ENCODE data around the gene PRKD3. TPM values are rescaled to one million over a fixed set of nuclear protein-coding genes. Genes with fewer than 3 reads are reported as not detected.
A peak's percentile ranks its signal among the peaks of the same experiment; 100 is the strongest.

The PRKD3 gene
- 10 to 100 TPM; 39.0 to 57.3 (median 54.4) TPM for total RNA-seq

DNA sequence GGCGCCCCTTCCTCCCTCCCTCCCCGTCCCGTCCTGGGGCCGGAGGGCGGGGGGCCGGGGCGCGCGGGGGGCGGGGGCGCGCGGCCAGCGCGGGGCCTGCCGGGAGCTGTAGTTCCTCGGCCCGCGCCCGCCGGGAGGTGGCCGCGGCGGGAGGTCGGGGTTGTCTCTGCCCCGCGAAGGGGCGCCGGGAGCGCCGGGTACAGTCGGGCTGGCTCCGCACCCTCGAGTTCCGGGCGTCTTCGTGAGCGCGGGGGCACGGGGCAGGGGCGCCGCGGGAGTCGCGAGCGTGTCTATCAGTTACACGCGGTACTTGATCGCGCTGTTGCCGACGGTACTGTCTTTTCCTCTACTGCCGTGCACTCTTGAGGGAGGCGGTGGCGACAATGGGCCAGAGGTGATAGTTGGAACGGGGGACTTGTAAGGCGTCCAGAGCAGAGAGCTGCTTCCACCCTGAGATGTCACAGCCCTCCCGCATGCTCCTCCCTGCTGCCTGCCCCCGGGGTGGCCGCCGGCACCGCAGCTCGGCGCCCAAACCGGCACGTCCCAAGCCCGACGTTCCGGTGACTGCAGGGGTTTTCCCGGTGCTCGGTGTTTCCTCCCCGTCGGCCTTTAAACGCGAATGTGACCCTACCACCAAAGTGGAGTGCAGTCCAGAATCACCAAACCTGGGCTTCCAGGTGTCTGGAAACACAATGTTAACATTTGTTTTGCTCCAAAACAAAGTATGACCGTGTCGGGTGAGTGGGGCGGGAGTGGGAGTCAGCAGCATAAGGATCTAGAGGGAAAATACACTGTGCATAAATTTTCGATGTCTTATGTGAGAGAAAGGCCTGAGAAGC is at the start of gene PRKD3:
TSS of gene PRKD3 (minus strand) at position 48 of the 839 bp plus-strand sequence. CDS start 8,309 bp downstream, outside the sequence.
- peak within 1 kb of the TSS; percentile 94 to 97 (median 95) for H3K27ac ChIP-seq
- H3K9me3 ChIP-seq: no peaks in the 10 kb centered on the region
- no peaks in the 10 kb centered on the region for H3K36me3 ChIP-seq
- peaks cover 0 to 52% (median 4%) of the 10 kb centered on the region in 4 donors for H3K4me1 ChIP-seq
- H3K4me3 ChIP-seq: peak within 1 kb of the TSS; percentile 78 to 92 (median 81)
- TF ChIP-seq POLR2A (IDR thresholded peaks at IDR 0.05) (peak; percentile 15 to 83), EP300 (IDR thresholded peaks at IDR 0.05) (peak in 1 of 2 donors; percentile 75)
- TF ChIP-seq, protein P1, sequence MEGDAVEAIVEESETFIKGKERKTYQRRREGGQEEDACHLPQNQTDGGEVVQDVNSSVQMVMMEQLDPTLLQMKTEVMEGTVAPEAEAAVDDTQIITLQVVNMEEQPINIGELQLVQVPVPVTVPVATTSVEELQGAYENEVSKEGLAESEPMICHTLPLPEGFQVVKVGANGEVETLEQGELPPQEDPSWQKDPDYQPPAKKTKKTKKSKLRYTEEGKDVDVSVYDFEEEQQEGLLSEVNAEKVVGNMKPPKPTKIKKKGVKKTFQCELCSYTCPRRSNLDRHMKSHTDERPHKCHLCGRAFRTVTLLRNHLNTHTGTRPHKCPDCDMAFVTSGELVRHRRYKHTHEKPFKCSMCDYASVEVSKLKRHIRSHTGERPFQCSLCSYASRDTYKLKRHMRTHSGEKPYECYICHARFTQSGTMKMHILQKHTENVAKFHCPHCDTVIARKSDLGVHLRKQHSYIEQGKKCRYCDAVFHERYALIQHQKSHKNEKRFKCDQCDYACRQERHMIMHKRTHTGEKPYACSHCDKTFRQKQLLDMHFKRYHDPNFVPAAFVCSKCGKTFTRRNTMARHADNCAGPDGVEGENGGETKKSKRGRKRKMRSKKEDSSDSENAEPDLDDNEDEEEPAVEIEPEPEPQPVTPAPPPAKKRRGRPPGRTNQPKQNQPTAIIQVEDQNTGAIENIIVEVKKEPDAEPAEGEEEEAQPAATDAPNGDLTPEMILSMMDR (IDR thresholded peaks at IDR 0.05): peak in 2 of 5 experiments; percentile 3 to 42
- peak; percentile 30 to 43 for DNase-seq (ENCODE audit: low spot score in 2 of 2)
- 2 to 3% methylated on average over 29 to 33 of the region's 79 CpGs for WGBS, 2 donors
- H3K27me3 ChIP-seq: no peaks in the 10 kb centered on the region

DNA sequence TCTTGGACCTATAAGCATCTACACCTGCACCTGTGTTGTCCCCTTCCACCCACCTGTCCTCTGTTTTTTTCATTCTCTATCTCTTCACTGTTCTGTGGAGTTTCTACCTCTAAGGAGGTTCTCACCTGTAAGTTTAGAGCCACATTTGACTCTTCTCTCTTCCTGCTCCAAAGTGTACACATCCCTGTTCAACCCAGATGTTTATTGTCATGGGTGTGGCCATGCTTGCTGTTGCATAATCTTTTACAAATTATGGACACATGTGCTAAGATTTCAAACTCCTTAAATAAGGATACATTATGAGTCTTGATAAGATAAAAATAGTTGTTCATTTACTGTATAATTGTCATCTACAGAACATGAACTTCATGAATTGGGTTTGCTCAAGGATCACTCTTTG is 47.4 kb upstream of the PRKD3 start:
- Histone ChIP-seq H3K27ac (no peak overlapping the region), H3K4me3 (no peak overlapping the region), H3K4me1 (peaks cover 0 to 18% (median 6%) of the 10 kb centered on the region in 4 donors), H3K36me3 (no peaks in the 10 kb centered on the region), H3K27me3 (no peaks in the 10 kb centered on the region), H3K9me3 (no peaks in the 10 kb centered on the region)
- DNase-seq (ENCODE audit: low spot score in 2 of 2): no peak
- TF ChIP-seq, protein P1 (IDR thresholded peaks at IDR 0.05): no peak
- TF ChIP-seq EP300 (IDR thresholded peaks at IDR 0.05): no peak
- no peak for TF ChIP-seq POLR2A (IDR thresholded peaks at IDR 0.05)

DNA sequence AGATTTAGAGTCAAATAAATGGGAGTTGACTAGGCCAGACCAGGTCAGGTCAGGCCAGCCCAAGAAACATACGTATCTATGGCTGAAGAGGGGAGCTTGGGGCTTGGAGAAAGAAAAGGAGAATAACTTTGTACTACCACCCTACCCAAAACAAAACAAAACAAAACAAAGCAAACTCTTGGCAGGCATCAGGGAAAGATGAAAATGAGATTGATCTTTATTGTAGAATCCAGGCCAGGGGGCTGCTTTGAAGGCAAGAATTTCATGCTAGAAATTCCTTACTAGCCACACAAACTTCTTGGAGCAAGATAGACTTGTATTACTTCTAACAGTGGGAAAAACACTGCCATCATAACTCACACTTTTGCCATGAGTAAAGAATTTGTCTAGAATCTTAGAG is 46.0 kb upstream of the PRKD3 start:
- TF ChIP-seq POLR2A (IDR thresholded peaks at IDR 0.05) (no peak), EP300 (IDR thresholded peaks at IDR 0.05) (no peak)
- TF ChIP-seq, protein P1 (IDR thresholded peaks at IDR 0.05): no peak
- 48 to 55% methylated on average over 1 of the region's 1 CpG for WGBS, 2 donors
- H3K27me3 ChIP-seq: no peaks in the 10 kb centered on the region
- H3K36me3 ChIP-seq: no peaks in the 10 kb centered on the region
- no peak overlapping the region for H3K4me3 ChIP-seq
- H3K4me1 ChIP-seq: peaks cover 0 to 6% (median 2%) of the 10 kb centered on the region in 4 donors
- H3K27ac ChIP-seq: no peak overlapping the region
- DNase-seq (ENCODE audit: low spot score in 2 of 2): no peak
- H3K9me3 ChIP-seq: no peaks in the 10 kb centered on the region

DNA sequence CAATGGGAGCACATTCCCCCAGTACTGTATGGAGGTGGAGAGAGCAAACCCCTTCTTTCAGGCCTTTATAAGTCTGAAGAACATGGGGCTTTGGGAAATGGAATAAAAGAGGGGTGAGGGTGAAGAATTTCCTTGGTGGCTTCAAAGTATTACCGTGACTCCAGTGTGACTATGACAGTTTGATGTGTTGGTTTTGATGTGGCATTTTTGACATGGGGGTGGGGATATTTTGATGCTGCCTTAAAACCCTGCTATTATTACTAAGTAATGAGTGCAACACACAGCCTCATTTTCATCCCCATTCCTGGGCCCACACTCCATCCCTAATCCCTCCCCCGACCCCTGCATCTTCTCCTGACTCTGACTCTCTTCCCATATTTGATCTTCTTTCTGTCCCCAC is 43.4 kb upstream of the PRKD3 start:
- DNase-seq (ENCODE audit: low spot score in 2 of 2): no peak
- H3K4me3 ChIP-seq: no peak overlapping the region
- H3K27me3 ChIP-seq: no peaks in the 10 kb centered on the region
- H3K9me3 ChIP-seq: no peaks in the 10 kb centered on the region
- WGBS, 2 donors: 95% methylated on average over 2 of the region's 2 CpGs
- TF ChIP-seq EP300 (IDR thresholded peaks at IDR 0.05) (no peak), POLR2A (IDR thresholded peaks at IDR 0.05) (no peak)
- TF ChIP-seq, protein P1 (IDR thresholded peaks at IDR 0.05): no peak
- H3K27ac ChIP-seq: no peak overlapping the region
- no peaks in the 10 kb centered on the region for H3K36me3 ChIP-seq
- H3K4me1 ChIP-seq: no peaks in the 10 kb centered on the region

DNA sequence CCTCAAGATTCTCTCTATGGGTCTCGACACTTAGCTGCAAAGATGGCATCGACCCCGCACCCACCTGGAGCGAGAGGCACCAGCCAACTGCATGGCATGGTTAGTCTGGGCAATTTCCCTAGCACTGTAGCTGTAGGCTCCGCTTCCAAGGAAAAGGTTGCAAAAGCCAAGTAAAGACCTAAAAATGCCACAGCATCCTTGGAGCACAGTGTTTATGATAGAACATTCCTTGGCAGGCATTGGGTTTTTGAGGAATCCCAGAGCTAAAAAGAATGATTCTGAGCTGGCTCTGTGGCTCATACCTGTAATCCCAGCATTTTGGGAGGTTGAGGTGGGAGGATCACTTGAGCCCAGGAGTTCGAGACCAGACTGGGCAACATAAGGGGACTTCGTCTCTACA is 42.7 kb upstream of the PRKD3 start:
- Histone ChIP-seq H3K27me3 (no peaks in the 10 kb centered on the region), H3K4me1 (no peaks in the 10 kb centered on the region), H3K9me3 (no peaks in the 10 kb centered on the region), H3K4me3 (no peak overlapping the region), H3K36me3 (no peaks in the 10 kb centered on the region), H3K27ac (no peak overlapping the region)
- WGBS, 2 donors: 93 to 97% methylated on average over 7 of the region's 7 CpGs
- no peak for DNase-seq (ENCODE audit: low spot score in 2 of 2)
- TF ChIP-seq, protein P1 (IDR thresholded peaks at IDR 0.05): no peak
- TF ChIP-seq EP300 (IDR thresholded peaks at IDR 0.05) (no peak), POLR2A (IDR thresholded peaks at IDR 0.05) (no peak)
